Measurements from ENCODE around the gene ATP8A2.
"Not testable (repeated sequence)": the region's sequence is repeated elsewhere in the genome, so short reads cannot be mapped to it uniquely, and the experiment has no call there.

The ATP8A2 gene

GRCh38 chr13:25371875-25372283, at the start of gene ATP8A2:
Gene ATP8A2, plus strand, starts transcription at chr13:25371974. Its CDS starts 239 bp downstream, at chr13:25372213.
- DNase-seq: no peak

- DNase-seq: no peak
Observed at GRCh38 chr13:25324100-25324499, 47.7 kb upstream of the ATP8A2 start.

- DNase-seq: no peak
Observed at GRCh38 chr13:25329706-25330105, 42.1 kb upstream of the ATP8A2 start.

- no peak for DNase-seq
Observed at GRCh38 chr13:25330541-25330940, 41.2 kb upstream of the ATP8A2 start.

- DNase-seq: no peak
Observed at GRCh38 chr13:25335856-25336255, 35.9 kb upstream of the ATP8A2 start.

- no peak for DNase-seq
Observed at GRCh38 chr13:25345576-25345975, 26.2 kb upstream of the ATP8A2 start.

- DNase-seq: no peak
Observed at GRCh38 chr13:25347151-25347550, 24.6 kb upstream of the ATP8A2 start.

- DNase-seq: no peak
Observed at GRCh38 chr13:25351404-25351803, 20.4 kb upstream of the ATP8A2 start.

GRCh38 chr13:25352230-25352629, 19.5 kb upstream of the ATP8A2 start:
- DNase-seq: no peak

GRCh38 chr13:25352806-25353205, 19.0 kb upstream of the ATP8A2 start:
- DNase-seq: no peak

- no peak for DNase-seq
Observed at GRCh38 chr13:25353344-25353743, 18.4 kb upstream of the ATP8A2 start.

- DNase-seq: no peak
Observed at GRCh38 chr13:25354377-25354776, 17.4 kb upstream of the ATP8A2 start.

GRCh38 chr13:25360443-25360842, 11.3 kb upstream of the ATP8A2 start:
- not testable (repeated sequence) for DNase-seq

- no peak for DNase-seq
Observed at GRCh38 chr13:25365720-25366235, 6.0 kb upstream of the ATP8A2 start.

- no peak for DNase-seq
Observed at GRCh38 chr13:25371158-25371874, 458 bp upstream of the ATP8A2 start.

GRCh38 chr13:25372284-25373081, 709 bp downstream of the ATP8A2 start:
- DNase-seq: no peak

- peak; percentile 37 for DNase-seq
Observed at GRCh38 chr13:25375727-25376358, 4.1 kb downstream of the ATP8A2 start.

- DNase-seq: no peak
Observed at GRCh38 chr13:25377244-25377962, 5.6 kb downstream of the ATP8A2 start.

GRCh38 chr13:25378528-25378927, 6.8 kb downstream of the ATP8A2 start:
- DNase-seq: no peak

GRCh38 chr13:25379011-25379410, 7.2 kb downstream of the ATP8A2 start:
- DNase-seq: no peak

GRCh38 chr13:25380082-25380481, 8.3 kb downstream of the ATP8A2 start:
- no peak for DNase-seq

GRCh38 chr13:25380741-25381324, 9.1 kb downstream of the ATP8A2 start:
- no peak for DNase-seq

All from CD4-positive, alpha-beta T cell treated with Interleukin-6 for 4 hours (primary cell).